ENCODE data around the gene TUBB. TPM values are rescaled to one million over a fixed set of nuclear protein-coding genes. Genes with fewer than 3 reads are reported as not detected.

Gene TUBB
- total and polyA plus RNA-seq, 9 of the 15 experiments (the other 6 are each of a cell fraction or from before 2014, with no cell fraction given): 971 to 2,870 (median 1,478) TPM

GRCh38 chr6:30672445-30673253 is 47.5 kb upstream of the TUBB start, which contains the start of gene DHX16:
DHX16 (minus strand) TSS chr6:30673006; CDS start chr6:30672841, 165 bp downstream.
- no peaks in the 10 kb centered on the region for H3K27me3 ChIP-seq (ENCODE audit: control insufficient read depth in 2 of 2, insufficient read depth in 2 of 2, low read length in 2 of 2)
- H3K36me3 ChIP-seq (ENCODE audit: control insufficient read depth, insufficient read depth, low read length): peaks cover 43% of the 10 kb centered on the region
- under 1% methylated on average over 57 of the region's 57 CpGs for WGBS (ENCODE audit: insufficient coverage, low coverage, missing lambda C conversion rate)
- TSS peak; percentile 53 for BruUV-seq (replicated peaks)
- H3K27ac ChIP-seq (ENCODE audit: extremely low read depth, low read depth, low read length): peak within 1 kb of the TSS; percentile 60
- H2AFZ ChIP-seq (ENCODE audit: low read depth, low read length): peak within 1 kb of the TSS; percentile 91
- H3K9ac ChIP-seq (ENCODE audit: insufficient read depth in 1 of 2, low read depth in 2 of 2, low read length in 2 of 2): peak within 1 kb of the TSS; percentile 78 to 98
- H3K79me2 ChIP-seq (ENCODE audit: control insufficient read depth, insufficient read depth, low read length): peaks cover 20% of the 10 kb centered on the region
- peaks cover 6% of the 10 kb centered on the region for H3K9me1 ChIP-seq (ENCODE audit: control insufficient read depth, insufficient read depth, low read length)
- ATAC-seq: peak; percentile 89
- peak; percentile 85 to 99 (median 90) for DNase-seq (ENCODE audit: extremely low read depth in 1 of 4, low spot score in 3 of 4)
- FAIRE-seq: peak; percentile 99
- peaks cover 7 to 27% of the 10 kb centered on the region in 2 experiments for H3K4me1 ChIP-seq (replicated peaks in 1 of 2; ENCODE audit: control insufficient read depth in 2 of 2, insufficient read depth in 2 of 2, low read length in 2 of 2)
- ChIA-PET CTCF (ENCODE audit: low intra/inter-chr PET ratio) (interaction anchor here (0.7 to 2.2 kb wide), 6 partner anchors 47 to 191 kb away, joined by 3 to 9 read pairs (median 4); partner anchors contain the start of gene TUBB), POLR2A (interaction anchor here (0.7 to 2.5 kb wide), 17 partner anchors 9 to 125 kb away, joined by 3 to 21 read pairs (median 5); partner anchors contain the start of gene PRR3)
- in situ Hi-C loops (cut with MboI) (loop anchor here (5.0 to 10.0 kb wide), 3 partner anchors 52 to 412 kb away; partner anchors contain the start of gene TUBB), intact Hi-C loops (cut with micrococcal nuclease) (loop anchor here (1.0 to 5.0 kb wide), 4 partner anchors 58 to 190 kb away; partner anchors contain the start of genes GNL1 and PRR3)
- H3K4me2 ChIP-seq (ENCODE audit: insufficient read depth, low read length): peak within 1 kb of the TSS; percentile 98
- H4K20me1 ChIP-seq (replicated peaks; ENCODE audit: control insufficient read depth, insufficient read depth, low read length): no peaks in the 10 kb centered on the region
- H3K4me3 ChIP-seq: peak within 1 kb of the TSS; percentile 83
- H3K9me3 ChIP-seq (replicated peaks; ENCODE audit: control insufficient read depth, insufficient read depth, low read depth, low read length): no peaks in the 10 kb centered on the region
- no peak for TF ChIP-seq ZBED1 (IDR thresholded peaks at IDR 0.05)
- no peak for TF ChIP-seq ZNF695 (CRISPR knock-in tag; IDR thresholded peaks at IDR 0.05)
- peak; percentile 58; the same call in 1 of the 2 replicates for TF ChIP-seq EP300 (IDR thresholded peaks at IDR 0.05; ENCODE audit: low read length)
- no peak for TF ChIP-seq U2AF1 (optimal IDR thresholded peaks at IDR 0.05; ENCODE audit: low read depth, low read length)
- TF ChIP-seq POU5F1 (IDR thresholded peaks at IDR 0.05; ENCODE audit: borderline replicate concordance, low read depth, low read length, partially characterized antibody): peak; percentile 98
- peak; percentile 94 for TF ChIP-seq RFX1 (IDR thresholded peaks at IDR 0.05)
- no peak for TF ChIP-seq ZNF764 (CRISPR knock-in tag; IDR thresholded peaks at IDR 0.05; ENCODE audit: low read depth)
- no peak for TF ChIP-seq PURB (CRISPR knock-in tag; IDR thresholded peaks at IDR 0.05; ENCODE audit: low read depth)
- no peak for TF ChIP-seq KDM2B (CRISPR knock-in tag; IDR thresholded peaks at IDR 0.05)
- peak; percentile 75 to 80 for TF ChIP-seq MAZ (CRISPR knock-in tag; conservative IDR thresholded peaks at IDR 0.05 in 1 of 2, IDR thresholded peaks at IDR 0.05 in 1 of 2)
- TF ChIP-seq ZBTB33 (CRISPR knock-in tag; IDR thresholded peaks at IDR 0.05): peak; percentile 56
- TF ChIP-seq CHD1 (IDR thresholded peaks at IDR 0.05; ENCODE audit: low read length): peak; percentile 23
- TF ChIP-seq ZNF57 (CRISPR knock-in tag; IDR thresholded peaks at IDR 0.05): 0 out of 2 replicates have a peak, but pooled peaks have one; percentile 25
- no peak for TF ChIP-seq ZNF444 (CRISPR knock-in tag; IDR thresholded peaks at IDR 0.05)
- no peak for TF ChIP-seq MITF (IDR thresholded peaks at IDR 0.05)
- TF ChIP-seq TBP (optimal IDR thresholded peaks at IDR 0.05; ENCODE audit: low read depth, low read length): peak; percentile 57
- no peak for TF ChIP-seq ADNP (tag; IDR thresholded peaks at IDR 0.05)

Data from K562 (cell line).